ENCODE data around the gene OPRM1. TPM values are rescaled to one million over a fixed set of nuclear protein-coding genes. Genes with fewer than 3 reads are reported as not detected.
"Not testable (repeated sequence)": the region's sequence is repeated elsewhere in the genome, so short reads cannot be mapped to it uniquely, and the experiment has no call there.

Gene OPRM1
- total RNA-seq, 1 donor from 2014 or later, result not detected

DNA sequence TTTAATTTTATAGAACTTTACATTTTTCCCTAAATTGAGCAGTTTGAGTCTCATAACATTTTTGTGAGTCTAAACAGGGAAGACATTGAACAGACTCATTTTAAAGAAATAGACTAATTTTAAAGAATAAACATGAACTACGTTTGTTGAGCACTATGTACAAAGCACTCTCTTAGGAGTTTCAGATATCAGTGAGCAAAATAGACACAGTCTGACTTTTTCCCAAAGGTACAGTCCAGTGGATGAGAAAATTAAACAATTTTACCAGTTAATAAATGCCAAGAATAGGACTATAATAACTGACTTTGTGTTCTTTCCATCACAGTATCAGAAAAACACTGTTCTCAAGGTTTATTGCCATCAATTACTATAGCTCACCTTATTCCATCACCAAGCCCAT is 18.1 kb downstream of the OPRM1 start:
- Mint-ChIP-seq H3K4me1 (ENCODE audit: low read depth) (no peaks in the 10 kb centered on the region), H3K4me3 (no peak overlapping the region), H3K9me3 (no peaks in the 10 kb centered on the region), H3K36me3 (ENCODE audit: low read depth) (no peaks in the 10 kb centered on the region), H3K27me3 (ENCODE audit: insufficient read depth) (no peaks in the 10 kb centered on the region), H3K27ac (no peak overlapping the region)
- intact Hi-C loops (cut with micrococcal nuclease), result no loop called here
- DNase-seq (ENCODE audit: low spot score), result no peak

DNA sequence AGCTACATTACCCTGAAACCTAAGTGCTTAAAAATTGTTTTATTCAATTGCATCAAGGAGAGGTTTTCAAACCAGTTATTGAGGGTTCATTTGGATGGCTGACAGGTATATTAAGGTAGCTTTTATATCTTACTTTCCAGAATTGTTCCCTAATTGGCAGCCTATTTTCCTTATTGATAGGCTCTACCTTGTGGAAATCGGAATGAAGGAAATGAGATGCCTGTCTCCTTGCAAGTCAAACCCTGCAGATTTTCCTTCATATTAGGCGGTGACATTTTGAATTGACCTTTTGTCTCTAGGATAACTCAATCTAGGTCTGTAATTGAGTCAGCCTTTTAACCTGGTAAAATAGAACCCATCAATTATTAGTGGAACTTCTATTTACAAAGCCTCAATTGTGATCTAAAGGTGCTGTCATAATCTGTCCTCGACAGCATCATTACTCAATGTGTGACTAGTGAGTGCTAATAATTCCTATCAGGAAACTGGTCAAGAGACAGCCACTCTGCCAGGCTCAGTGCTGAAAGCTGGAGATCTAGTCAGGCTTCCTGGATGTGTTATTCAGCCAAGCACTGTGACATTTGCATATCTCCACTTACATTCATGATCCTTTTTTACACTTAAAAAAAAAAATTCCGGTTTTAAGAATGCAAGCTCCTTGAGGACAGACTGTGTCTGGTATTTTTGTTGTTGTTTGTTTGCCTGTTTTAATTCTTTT is 20.1 kb downstream of the OPRM1 start:
- no peak for DNase-seq (ENCODE audit: low spot score)
- intact Hi-C loops (cut with micrococcal nuclease), result no loop called here
- Mint-ChIP-seq H3K4me1 (ENCODE audit: low read depth) (no peaks in the 10 kb centered on the region), H3K9me3 (no peaks in the 10 kb centered on the region), H3K36me3 (ENCODE audit: low read depth) (no peaks in the 10 kb centered on the region), H3K27me3 (ENCODE audit: insufficient read depth) (no peaks in the 10 kb centered on the region), H3K4me3 (no peak overlapping the region), H3K27ac (no peak overlapping the region)

GRCh38 chr6:154060076-154060475 is 21.0 kb downstream of the OPRM1 start:
- Mint-ChIP-seq H3K27me3 (ENCODE audit: insufficient read depth) (no peaks in the 10 kb centered on the region), H3K27ac (no peak overlapping the region), H3K4me1 (ENCODE audit: low read depth) (no peaks in the 10 kb centered on the region), H3K9me3 (no peaks in the 10 kb centered on the region), H3K4me3 (no peak overlapping the region), H3K36me3 (ENCODE audit: low read depth) (no peaks in the 10 kb centered on the region)
- no peak for DNase-seq (ENCODE audit: low spot score)
- intact Hi-C loops (cut with micrococcal nuclease), result no loop called here

- Mint-ChIP-seq H3K27ac (no peak overlapping the region), H3K4me3 (no peak overlapping the region)
These were observed 31.0 kb downstream of the OPRM1 start for GRCh38 chr6:154070041-154070440.

GRCh38 chr6:154070657-154071056 is 31.6 kb downstream of the OPRM1 start:
- DNase-seq (ENCODE audit: low spot score), result no peak
- Mint-ChIP-seq H3K4me3 (no peak overlapping the region), H3K4me1 (ENCODE audit: low read depth) (no peaks in the 10 kb centered on the region), H3K9me3 (no peaks in the 10 kb centered on the region), H3K27ac (no peak overlapping the region), H3K27me3 (ENCODE audit: insufficient read depth) (no peaks in the 10 kb centered on the region), H3K36me3 (ENCODE audit: low read depth) (no peaks in the 10 kb centered on the region)
- intact Hi-C loops (cut with micrococcal nuclease), result no loop called here

More at GRCh38 chr6:154070041-154070440, 31.0 kb downstream of the OPRM1 start:
- Mint-ChIP-seq H3K9me3 (no peaks in the 10 kb centered on the region), H3K4me1 (ENCODE audit: low read depth) (no peaks in the 10 kb centered on the region), H3K36me3 (ENCODE audit: low read depth) (no peaks in the 10 kb centered on the region), H3K27me3 (ENCODE audit: insufficient read depth) (no peaks in the 10 kb centered on the region)
- intact Hi-C loops (cut with micrococcal nuclease), result no loop called here
- DNase-seq (ENCODE audit: low spot score), result no peak

- DNase-seq (ENCODE audit: low spot score), result no peak
- Mint-ChIP-seq H3K36me3 (ENCODE audit: low read depth) (no peaks in the 10 kb centered on the region), H3K27ac (no peak overlapping the region), H3K4me3 (no peak overlapping the region), H3K9me3 (no peaks in the 10 kb centered on the region), H3K27me3 (ENCODE audit: insufficient read depth) (no peaks in the 10 kb centered on the region), H3K4me1 (ENCODE audit: low read depth) (no peaks in the 10 kb centered on the region)
- intact Hi-C loops (cut with micrococcal nuclease), result no loop called here
These were observed 32.2 kb downstream of the OPRM1 start for GRCh38 chr6:154071236-154071635.

DNA sequence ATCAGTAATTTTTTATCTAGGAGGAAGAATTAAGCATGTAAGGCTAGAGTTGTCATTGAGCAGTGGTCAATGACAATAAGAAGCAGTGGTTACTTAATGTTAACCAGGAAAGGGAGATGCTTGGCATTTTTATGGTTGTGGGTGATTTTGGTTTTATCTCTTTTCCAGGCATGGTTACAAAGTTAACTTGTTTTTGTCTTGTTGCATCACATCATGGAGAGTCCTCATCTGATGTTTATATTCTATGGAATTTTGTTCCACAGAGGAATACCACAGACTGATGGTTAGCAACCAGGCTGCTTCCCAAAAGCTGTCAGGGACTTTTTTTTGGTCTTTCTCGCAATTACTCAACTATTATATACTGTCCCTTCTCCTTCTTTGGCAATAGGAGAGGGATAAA is 32.7 kb downstream of the OPRM1 start:
- Mint-ChIP-seq H3K4me1 (ENCODE audit: low read depth) (no peaks in the 10 kb centered on the region), H3K27me3 (ENCODE audit: insufficient read depth) (no peaks in the 10 kb centered on the region), H3K36me3 (ENCODE audit: low read depth) (no peaks in the 10 kb centered on the region), H3K9me3 (no peaks in the 10 kb centered on the region), H3K4me3 (no peak overlapping the region), H3K27ac (no peak overlapping the region)
- DNase-seq (ENCODE audit: low spot score), result no peak
- intact Hi-C loops (cut with micrococcal nuclease), result no loop called here

GRCh38 chr6:154078596-154078995 is 39.6 kb downstream of the OPRM1 start:
- H3K4me3 Mint-ChIP-seq; DNase-seq (ENCODE audit: low spot score); intact Hi-C loops (cut with micrococcal nuclease); H3K27me3 Mint-ChIP-seq (ENCODE audit: insufficient read depth); H3K36me3 Mint-ChIP-seq (ENCODE audit: low read depth); H3K4me1 Mint-ChIP-seq (ENCODE audit: low read depth); H3K27ac Mint-ChIP-seq; H3K9me3 Mint-ChIP-seq: not testable (repeated sequence)

DNA sequence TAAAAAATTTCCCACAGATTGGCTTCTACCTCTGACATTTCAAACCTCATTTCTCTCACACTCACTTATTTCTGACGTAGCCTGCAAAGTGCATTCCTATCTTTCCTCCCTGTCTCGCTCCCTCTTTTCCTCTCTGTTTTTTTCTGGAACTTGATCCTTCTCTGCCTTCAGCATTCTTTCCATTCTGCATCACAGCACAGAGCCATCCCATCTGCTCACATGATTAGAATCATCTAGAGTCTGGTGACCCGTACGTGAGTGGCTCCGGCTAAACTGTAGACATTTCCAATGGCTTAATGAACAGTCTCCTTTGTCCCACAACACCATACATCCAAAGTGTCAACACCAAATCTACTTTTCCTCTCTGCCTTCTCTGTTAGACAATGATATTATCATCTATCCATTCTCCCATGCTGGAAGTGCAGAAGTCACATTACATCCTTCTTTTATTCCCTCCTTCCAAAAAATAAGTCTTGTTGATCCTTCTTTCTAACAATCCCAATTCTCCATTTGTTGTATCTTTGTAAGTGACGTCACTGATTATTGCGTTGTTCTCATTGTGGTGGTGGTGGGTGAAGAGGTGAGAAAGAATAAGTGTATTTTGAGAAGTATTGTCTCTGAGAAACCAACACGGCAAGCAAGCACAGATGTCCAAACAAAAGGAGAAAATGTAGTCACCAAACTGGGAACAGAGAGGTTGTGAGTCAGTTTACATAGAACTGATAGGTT is 41.6 kb downstream of the OPRM1 start:
- H3K36me3 Mint-ChIP-seq (ENCODE audit: low read depth), result no peaks in the 10 kb centered on the region
- intact Hi-C loops (cut with micrococcal nuclease), result no loop called here
- H3K4me3 Mint-ChIP-seq, result no peak overlapping the region
- no peaks in the 10 kb centered on the region for H3K9me3 Mint-ChIP-seq
- H3K27ac Mint-ChIP-seq, result no peak overlapping the region
- no peak for DNase-seq (ENCODE audit: low spot score)
- H3K27me3 Mint-ChIP-seq (ENCODE audit: insufficient read depth), result peaks cover 1% of the 10 kb centered on the region
- no peaks in the 10 kb centered on the region for H3K4me1 Mint-ChIP-seq (ENCODE audit: low read depth)

- no peaks in the 10 kb centered on the region for H3K4me1 Mint-ChIP-seq (ENCODE audit: low read depth)
- no peaks in the 10 kb centered on the region for H3K9me3 Mint-ChIP-seq
- DNase-seq (ENCODE audit: low spot score), result no peak
- H3K36me3 Mint-ChIP-seq (ENCODE audit: low read depth), result no peaks in the 10 kb centered on the region
- intact Hi-C loops (cut with micrococcal nuclease), result no loop called here
- H3K27ac Mint-ChIP-seq, result no peak overlapping the region
- no peak overlapping the region for H3K4me3 Mint-ChIP-seq
- no peaks in the 10 kb centered on the region for H3K27me3 Mint-ChIP-seq (ENCODE audit: insufficient read depth)
These were observed 47.5 kb downstream of the OPRM1 start for GRCh38 chr6:154086510-154086909.

DNA sequence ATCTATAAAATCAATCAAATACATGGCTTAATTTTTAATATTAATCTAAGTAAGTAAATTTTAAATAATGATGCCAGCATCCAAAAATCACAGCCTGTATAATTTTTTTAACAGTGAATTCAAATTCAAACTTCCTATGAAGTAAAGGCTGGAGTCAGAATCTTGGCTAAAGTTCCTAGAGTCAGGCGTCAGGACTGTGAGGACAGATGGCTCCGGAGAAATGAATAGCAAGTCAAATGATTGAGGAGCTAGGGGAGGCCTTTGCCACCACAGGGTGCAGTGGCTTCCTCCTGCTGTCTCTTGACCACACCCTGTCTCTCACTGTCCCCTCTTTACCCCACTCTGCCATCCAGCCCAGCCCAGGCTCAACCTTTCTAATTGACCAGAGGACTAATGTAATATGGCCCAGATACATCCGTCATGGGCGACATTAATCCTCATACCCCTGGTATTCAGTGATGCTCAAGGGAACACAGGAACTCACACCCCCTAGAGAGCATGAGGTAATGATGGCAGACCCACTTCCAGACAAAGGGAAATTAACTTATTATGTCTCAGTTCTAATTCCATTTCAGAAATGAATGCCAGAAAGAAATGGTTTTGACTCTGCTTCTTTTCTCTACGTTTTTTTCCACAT is 53.4 kb downstream of the OPRM1 start:
- Mint-ChIP-seq H3K27me3 (ENCODE audit: insufficient read depth) (no peaks in the 10 kb centered on the region), H3K27ac (no peak overlapping the region), H3K9me3 (no peaks in the 10 kb centered on the region), H3K4me1 (ENCODE audit: low read depth) (no peaks in the 10 kb centered on the region), H3K4me3 (no peak overlapping the region), H3K36me3 (ENCODE audit: low read depth) (no peaks in the 10 kb centered on the region)
- intact Hi-C loops (cut with micrococcal nuclease), result no loop called here
- no peak for DNase-seq (ENCODE audit: low spot score)

DNA sequence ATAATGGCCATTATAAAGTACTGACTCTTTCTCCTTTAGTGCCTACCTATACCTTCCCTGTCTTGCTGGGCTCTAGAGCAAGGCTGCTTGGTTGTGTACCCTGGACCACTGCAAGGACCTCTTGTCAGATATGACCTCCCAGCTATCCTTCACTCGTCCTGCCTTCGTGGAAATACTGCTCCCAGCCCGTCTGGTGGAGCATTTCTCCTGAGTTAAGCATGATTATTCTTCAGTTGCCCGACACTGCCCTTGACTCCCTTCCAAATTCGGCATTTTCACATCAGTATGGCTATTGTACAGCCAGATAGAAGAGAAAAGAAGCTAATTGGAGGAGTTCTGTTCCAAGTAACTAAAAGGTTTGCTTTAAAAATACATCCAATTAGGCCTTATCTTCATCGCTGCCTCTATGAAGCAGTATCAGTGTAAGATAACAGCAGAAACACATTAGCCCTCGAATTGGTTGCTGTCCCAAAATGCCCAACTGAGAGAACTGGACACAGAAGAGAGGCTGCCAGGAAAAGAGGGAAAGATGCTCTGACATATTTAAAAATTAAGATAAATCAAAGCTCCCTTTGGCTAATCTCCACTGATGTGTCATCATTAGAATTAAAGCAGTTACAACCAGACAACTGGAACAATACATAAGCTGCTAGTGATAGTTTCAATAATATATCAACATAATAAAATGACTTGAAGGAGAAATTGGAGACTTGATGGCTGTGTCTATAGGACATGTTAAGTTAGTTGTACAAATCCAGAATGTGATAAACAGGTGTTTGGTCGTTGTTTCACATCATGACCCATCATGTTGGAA is 54.4 kb downstream of the OPRM1 start:
- no peaks in the 10 kb centered on the region for H3K27me3 Mint-ChIP-seq (ENCODE audit: insufficient read depth)
- no peaks in the 10 kb centered on the region for H3K9me3 Mint-ChIP-seq
- intact Hi-C loops (cut with micrococcal nuclease), result no loop called here
- no peak overlapping the region for H3K27ac Mint-ChIP-seq
- DNase-seq (ENCODE audit: low spot score), result no peak
- no peaks in the 10 kb centered on the region for H3K4me1 Mint-ChIP-seq (ENCODE audit: low read depth)
- H3K4me3 Mint-ChIP-seq, result no peak overlapping the region
- no peaks in the 10 kb centered on the region for H3K36me3 Mint-ChIP-seq (ENCODE audit: low read depth)

DNA sequence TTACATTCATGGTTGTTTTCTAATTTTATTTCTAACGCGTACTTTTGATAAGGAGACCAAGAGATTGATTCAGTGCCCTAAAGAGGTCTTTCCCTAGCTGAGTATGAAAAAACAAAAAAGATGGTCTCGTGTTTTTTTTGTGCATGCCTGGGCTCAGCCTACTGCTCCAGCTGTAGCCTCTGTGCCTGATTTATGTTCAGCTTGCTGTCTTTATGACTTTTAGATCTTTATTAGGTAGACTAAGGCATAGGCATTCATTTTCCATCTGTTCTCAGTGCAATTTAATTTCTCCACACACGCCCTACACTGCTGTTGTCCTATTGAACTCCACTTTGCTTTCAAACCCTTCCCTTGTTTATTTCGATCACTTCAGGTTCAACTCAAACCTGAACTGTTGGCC is 56.5 kb downstream of the OPRM1 start:
- Mint-ChIP-seq H3K4me3 (no peak overlapping the region), H3K9me3 (no peaks in the 10 kb centered on the region)
- no peak for DNase-seq (ENCODE audit: low spot score)

More for the DNA sequence above, 56.5 kb downstream of the OPRM1 start:
- H3K4me1 Mint-ChIP-seq (ENCODE audit: low read depth), result no peaks in the 10 kb centered on the region
- intact Hi-C loops (cut with micrococcal nuclease), result no loop called here
- H3K36me3 Mint-ChIP-seq (ENCODE audit: low read depth), result no peaks in the 10 kb centered on the region
- no peak overlapping the region for H3K27ac Mint-ChIP-seq
- H3K27me3 Mint-ChIP-seq (ENCODE audit: insufficient read depth), result no peaks in the 10 kb centered on the region

All from activated T-helper 1 cell treated with anti-CD3 and anti-CD28 coated beads, Interleukin-12 subunit alpha, Interleukin-12 subunit beta, Interleukin-2, Interleukin-4 antibody, amounts not matched to agents 30 ng/mL and 10 ng/mL and 1 ng/mL, durations not matched to agents 14 hours and 24 hours and 36 hours (primary cell).